ENCODE data around the gene ARHGDIB. TPM values are rescaled to one million over a fixed set of nuclear protein-coding genes. Genes with fewer than 3 reads are reported as not detected.

Gene ARHGDIB
- total RNA-seq, 1 experiment from 2014 or later: 347 TPM

DNA sequence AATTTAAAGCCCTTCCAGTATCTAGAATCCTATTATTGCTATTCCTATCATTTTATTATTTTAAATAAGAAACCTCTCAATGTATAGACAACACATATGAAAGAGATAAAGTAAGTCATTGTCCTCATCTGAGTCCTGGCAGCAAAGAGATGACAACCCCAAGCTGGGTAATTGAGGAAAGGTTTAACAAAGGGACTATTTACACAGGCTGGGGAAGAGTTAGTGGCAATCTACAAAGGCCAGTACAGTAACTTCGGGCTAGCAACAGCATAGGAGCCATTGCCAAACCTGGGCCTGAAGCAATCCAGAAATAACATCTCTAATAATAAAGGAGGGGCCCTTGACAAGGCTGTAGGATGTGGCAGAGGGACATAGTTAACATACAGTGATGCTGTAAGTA is 22.6 kb upstream of the ARHGDIB start:
- no peak for DNase-seq (ENCODE audit: low read depth)

DNA sequence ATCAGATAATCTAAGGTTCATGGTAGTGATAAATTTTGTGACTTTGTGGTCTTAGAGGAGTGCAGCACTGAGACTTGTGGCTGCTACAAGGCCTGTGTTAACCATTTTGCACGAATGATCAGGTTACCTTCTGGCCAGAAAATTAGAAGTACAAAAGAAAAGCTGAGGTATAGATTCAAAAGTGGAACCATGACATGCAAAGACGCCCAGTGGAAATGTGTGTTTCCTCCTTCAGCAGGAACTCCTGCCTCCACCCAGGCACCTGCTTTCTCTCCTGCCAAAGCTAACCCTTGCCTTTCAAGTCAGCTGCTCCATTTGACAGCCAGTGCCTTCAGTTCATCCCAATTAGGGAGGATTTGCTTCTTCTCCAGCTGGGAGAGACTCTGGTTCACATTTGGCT is 21.6 kb upstream of the ARHGDIB start:
- DNase-seq (ENCODE audit: low read depth): no peak

DNA sequence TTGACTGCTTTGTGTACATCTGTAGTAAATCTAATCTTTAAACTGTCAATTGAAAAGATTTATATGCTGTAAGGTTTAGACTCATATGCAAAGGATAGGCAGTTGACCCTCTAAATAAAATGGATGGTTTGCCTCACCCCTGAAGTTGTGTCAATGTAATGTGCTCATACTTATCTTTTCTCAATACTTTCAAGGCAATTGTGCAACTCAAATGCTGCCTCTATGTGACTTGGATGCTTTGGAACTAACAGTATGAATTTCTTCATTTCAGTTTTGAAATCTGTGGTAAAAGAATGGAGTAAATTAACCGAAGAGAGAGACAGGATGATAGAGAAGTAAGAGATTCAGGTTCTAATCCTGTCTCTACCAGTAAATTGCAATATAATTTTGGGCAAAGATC is 21.2 kb upstream of the ARHGDIB start:
- DNase-seq (ENCODE audit: low read depth): no peak

DNA sequence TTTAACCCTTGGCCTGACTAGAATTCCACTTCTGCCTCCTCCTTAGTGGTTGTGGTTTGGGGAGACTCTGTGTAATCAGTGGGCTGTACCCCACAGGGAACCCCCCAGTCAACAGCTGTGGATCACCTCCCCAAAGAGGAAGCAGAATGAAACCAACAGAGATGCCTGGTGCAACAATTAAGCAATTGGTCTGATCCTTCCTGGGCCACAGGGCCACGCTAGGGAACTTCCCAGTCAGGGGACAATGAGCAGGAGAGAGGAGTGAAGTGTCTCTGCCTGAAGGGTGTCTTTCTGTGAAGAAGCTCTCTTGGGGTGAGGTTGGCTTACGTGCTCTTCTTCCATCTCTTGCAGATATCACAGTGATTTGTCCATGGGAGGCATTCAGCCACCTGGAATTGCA is 19.6 kb upstream of the ARHGDIB start:
- no peak for DNase-seq (ENCODE audit: low read depth)

DNA sequence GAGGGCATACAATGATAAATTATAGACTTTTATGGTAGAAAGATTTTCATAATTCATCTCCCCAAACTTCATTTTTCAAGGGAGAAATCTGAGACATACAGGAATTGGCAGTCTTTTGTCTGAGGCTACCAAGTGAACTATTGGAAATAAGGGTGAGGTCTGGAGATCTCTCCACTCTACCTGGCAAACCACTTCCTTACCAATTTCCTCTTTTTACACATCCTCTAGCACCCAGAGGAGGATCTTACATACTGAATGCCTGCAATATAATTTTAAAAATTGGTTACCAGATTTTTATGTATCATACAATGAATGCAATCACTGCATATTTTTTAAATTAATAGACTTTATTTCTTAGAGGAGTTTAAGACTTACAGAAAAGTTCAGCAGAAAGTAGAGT is 18.1 kb upstream of the ARHGDIB start:
- DNase-seq (ENCODE audit: low read depth): no peak

DNA sequence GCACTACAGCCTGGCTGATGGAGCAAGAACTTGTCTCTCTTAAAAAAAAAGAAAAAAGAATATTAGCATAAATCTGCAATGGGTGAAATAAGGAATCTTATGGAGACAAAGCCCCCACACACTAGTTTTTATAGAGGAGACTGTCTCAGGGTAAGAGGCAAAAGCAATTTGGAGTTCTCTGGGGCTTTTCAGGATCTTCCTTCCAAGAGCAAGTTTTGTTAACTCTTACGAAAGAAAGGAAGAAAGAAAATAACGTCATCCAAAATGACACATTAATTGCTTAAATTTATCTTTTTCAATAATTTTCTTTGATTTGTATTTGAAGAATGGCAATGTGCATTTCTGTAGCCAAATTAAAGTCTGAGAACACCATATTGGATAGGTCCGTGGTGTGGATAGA is 15.3 kb upstream of the ARHGDIB start:
- no peak for DNase-seq (ENCODE audit: low read depth)

DNA sequence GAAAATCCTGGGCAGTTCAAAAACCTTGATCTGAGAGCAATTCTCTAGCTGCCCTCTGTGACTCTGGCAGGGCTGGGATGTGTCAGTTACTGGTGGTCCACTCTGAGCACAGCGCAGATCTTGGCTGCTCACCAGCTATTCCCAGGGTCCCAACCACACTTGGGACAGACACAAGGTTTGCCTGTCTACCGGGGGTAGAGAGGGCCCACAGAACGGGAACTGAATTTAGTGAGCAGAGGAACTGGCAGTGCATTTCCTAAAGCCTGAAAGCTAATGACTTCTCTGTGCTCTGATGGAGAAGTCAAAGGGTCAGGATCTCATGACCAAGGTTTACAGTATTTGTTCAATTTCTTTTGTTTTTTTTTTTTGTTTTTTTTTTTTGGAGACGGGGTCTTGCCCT is 14.1 kb upstream of the ARHGDIB start:
- DNase-seq (ENCODE audit: low read depth): no peak

DNA sequence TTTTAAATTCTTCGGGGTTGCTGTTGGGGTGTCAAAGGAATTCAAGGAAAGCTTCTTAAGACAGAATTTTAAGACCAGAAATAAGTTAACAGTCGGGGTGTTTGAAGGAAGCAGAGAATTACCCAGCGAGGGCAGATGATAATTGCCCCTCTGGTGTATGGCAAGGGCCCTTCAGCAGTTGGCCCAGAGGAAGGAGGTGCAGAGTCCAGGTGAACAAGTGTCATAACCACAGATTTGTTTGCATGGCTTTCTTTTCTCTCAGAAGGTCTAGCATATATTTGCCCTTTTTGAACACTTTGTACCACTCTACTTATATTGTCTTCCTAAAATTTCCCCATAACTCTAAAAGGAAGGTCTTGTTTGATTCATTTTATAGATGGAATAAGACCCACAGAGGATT is 13.2 kb upstream of the ARHGDIB start:
- DNase-seq (ENCODE audit: low read depth): no peak

DNA sequence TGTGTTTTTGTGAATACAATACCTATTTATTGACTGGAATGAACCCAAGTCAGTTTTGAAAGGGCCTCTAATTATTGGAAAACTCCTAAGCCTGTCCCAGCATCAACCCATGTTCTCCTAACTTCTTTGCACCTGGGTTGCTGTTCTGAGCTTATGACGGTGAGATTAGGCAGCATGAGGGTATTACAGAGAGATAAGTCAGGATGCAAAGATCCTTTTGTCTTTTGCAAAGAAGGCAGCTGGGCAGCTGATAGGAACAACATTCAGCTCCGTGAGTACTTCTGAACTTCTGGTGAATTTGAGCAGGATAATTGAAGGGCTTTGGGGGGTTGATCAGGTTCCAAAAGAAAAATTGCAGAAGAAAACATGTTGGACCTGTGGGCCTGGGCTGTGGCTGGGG is 11.4 kb upstream of the ARHGDIB start, which contains the start of gene PDE6H:
Gene PDE6H (plus strand): TSS at position 227 of the 400 bp plus-strand sequence. CDS start 4,971 bp downstream, outside the sequence.
- no peak for DNase-seq (ENCODE audit: low read depth)

DNA sequence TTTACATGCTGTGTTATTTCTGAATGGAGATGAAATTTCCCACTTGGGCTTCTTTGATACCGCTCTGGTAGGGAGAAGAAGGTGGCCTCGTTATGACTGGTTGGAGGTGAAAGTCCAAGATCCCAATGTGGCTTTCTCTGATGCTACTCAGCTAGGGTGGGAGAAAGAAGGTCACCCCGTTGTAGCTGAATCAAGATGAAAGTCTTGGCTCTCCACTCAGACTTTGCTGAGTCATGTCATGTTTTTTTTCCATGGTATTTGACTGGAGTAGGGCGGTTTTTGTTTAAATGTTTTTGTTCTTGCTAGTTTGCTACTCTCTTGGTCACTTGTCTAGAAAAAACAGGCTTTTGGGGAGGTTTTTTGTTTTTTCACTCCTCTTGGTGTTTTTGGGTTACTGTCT is 9.1 kb upstream of the ARHGDIB start:
- DNase-seq (ENCODE audit: low read depth): no peak

DNA sequence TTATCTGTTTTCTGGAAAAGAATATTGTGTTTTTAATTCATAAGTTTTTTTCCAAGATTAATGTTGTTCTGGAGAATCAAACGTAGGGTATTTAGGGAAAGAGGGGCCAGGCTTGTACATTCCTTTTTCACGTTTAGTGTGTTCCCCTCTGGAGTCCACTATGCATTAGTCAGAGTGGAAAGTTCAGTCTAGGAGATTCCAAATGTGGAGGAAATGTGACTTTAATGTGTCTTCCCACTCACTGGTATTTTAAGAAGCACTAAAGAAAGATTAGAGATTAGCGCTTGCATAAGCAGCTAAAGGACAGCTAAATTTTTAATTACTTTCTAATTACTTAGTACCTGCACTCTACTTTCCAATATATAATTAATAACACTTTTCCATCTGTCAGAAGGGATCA is 7.1 kb upstream of the ARHGDIB start:
- no peak for DNase-seq (ENCODE audit: low read depth)

DNA sequence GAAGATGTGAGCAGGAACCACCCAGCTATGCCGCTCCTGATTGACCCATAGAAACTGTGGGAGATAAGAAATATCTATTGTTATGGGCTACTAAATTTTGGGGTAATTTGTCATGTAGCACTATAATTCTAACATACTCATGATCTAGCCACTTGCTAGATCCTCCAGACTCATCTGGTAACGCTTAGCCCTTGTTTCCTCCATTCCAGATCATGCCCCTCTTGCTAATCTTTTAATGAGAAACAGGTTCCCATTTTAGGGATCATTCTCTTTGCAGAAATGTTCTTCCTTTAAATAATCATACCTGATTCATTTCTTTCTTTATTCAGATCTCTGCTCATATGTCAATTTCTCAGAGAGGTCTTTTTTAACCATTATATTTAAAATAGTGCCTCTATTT is 3.8 kb upstream of the ARHGDIB start:
- DNase-seq (ENCODE audit: low read depth): no peak

DNA sequence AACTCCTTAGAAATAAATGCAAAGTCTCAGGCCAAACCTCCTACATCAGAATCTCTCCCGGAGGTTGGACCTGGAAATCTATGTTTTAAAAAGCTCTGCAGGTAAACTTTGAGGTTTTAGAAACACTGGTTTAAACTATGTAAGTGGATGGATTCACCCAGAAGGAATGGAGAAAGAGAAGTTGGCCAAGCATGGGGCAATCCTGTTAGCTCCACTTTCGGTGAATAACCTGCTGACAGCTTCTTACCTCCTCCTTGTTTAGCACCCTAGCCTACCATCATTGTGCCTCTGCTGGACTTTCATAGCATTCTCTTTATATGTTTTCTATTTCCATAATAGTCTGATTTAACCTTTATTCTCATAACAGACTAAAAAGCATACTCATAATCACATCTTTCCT is 3.0 kb upstream of the ARHGDIB start:
- DNase-seq (ENCODE audit: low read depth): no peak

DNA sequence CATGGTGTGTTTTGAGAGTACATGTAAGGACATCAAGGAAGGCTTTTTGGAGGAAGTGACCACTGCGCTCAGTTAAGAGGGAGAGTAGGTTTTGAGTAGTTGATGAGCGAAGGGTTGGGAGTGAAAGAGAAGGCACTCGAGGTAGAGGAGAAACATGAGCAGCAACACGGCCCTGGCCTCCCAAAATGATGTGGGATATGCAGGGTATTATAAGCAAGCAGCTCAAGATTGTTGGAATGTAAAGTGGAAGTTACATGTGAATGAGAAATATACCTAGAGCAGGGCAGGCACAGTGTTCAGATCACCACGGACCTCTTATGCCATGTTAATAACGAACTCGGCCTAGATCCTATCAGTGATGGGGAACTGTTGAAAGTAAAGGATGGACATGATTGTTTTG is 2.1 kb upstream of the ARHGDIB start:
- no peak for DNase-seq (ENCODE audit: low read depth)

DNA sequence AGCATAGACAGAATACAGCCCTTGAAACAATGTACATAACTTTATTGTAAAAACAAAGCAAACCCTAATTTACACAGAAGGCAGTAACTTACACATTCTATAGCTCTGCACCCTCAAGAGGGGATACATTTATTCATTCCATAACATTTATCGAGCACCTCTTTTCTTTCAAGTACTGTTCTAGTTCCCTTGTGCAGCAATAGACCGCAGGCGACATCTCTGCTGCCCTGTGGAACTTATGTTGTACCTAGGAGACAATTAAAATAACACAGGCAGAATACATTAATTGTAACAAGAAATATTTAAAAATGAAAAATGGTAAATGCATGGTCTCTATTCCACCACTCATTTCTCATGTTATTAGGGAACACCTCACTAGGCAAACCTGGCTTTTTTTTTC is 1.4 kb upstream of the ARHGDIB start:
- no peak for DNase-seq (ENCODE audit: low read depth)

DNA sequence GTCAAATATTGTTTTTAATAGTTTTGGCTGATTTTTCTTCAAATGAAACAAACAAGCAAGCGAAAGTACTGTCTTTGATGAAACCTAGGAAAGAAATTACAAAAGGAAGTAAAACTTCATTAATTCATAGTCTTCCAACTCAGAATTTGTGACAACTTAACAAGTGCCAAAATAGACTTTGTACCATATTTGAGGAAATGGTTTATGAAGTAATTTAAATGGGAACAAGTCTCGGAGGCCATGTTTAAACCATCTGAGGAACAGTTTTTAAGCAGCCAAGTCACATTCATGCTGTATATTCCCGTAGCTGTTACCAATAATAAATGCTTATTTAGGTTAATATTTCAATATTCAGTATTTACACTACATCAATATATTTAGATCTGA is 745 bp upstream of the ARHGDIB start:
- no peak for DNase-seq (ENCODE audit: low read depth)

DNA sequence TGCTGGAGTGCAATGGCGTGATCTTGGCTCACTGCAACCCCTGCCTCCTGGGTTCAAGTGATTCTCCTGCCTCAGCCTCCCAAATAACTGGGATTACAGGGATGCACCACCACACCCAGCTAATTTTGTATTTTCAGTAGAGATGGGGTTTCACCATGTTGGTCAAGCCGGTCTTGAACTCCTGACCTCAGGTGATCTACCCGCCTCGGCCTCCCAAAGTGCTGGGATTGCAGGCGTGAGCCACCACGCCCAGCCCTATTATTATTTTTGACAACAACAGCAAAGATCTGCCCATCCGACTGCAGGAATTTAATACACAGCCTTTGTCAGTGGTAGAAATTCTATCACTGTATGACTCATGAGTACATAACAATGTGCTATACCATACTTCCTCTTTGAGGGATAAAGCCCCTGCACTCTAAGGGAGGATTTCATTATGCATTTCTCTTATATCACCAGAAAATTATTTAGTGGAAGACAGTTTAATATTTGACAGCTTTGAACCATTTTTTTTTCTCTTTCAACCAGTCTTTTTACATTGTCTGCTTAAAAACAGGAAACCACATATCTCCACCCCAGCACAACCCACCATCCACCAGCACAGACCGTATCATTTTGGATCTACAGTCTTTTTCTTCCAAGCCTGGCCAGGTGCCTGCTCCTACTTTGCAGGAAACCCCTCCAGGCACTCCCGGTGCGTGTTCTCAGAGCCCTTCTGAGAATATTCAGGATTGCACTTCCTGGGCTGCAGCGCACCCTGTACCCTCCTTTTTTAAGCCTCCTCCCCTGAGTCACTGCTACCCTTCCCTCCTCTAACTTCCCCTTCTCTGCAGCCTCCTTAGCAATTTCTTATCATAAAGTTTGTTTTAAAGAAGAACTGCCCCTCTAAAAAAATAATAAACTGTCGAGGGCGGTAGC is 594 bp downstream of the ARHGDIB start:
- peak; percentile 73 for DNase-seq (ENCODE audit: low read depth)

DNA sequence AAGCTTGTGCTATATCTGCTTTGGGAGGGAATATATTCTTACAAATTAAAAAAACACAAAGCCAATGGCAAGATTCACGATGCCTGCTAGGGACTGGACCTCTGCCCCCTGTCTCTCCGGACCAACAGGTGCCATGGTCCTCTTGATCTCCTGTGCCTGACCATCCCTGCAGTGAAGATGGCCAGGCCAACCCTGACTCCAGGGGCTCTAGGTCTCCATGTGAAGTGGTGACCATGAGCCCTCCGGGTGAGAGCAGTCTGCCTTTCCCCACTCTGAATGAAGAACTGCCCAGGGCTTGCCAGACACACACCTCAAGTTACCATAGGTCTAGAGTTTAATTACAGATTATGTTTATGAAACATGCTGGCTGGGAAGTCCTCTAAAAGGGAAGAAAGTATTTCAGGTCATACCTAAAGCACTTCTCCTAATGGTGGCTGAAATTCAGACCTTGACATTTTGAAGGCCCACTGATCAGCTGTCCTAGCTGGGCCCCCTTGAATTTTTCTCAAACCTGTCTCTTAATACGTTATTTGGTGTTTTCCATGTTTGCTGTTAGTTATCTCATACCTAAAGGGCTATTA is 1.4 kb downstream of the ARHGDIB start:
- DNase-seq (ENCODE audit: low read depth): no peak

DNA sequence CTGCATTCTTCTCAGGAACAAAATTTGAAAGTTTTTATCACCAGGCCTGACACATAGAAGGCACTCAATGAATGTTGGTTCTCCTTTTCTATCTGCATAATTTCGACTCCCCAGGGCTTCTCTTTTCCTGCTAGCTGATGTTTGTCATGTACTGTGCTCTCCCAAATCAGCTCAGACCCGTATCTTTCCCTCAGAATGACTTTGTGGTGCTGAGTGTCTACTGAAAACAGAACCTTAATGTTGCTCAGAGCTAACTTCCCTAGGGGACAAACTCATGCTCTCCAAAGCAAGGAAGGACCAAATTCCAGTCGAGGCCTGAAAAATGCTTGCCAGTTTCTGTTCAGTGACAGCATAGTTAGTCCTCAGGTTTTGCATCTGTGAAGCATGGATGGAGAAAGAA is 1.9 kb downstream of the ARHGDIB start:
- DNase-seq (ENCODE audit: low read depth): no peak

DNA sequence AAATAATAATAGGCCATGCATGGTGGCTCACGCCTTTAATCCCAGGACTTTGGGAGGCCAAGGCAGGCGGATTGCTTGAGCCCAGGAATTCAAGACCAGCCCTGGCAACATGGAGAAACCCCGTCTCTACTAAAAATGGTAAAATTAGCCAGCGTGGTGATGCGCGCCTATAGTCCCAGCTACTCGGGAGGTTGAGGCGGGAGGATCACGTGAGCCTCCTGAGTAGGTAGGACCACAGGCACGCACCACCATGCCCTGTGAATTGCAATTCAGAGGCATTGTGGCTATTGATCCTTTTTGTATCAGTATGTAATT is 2.3 kb downstream of the ARHGDIB start:
- no peak for DNase-seq (ENCODE audit: low read depth)

DNA sequence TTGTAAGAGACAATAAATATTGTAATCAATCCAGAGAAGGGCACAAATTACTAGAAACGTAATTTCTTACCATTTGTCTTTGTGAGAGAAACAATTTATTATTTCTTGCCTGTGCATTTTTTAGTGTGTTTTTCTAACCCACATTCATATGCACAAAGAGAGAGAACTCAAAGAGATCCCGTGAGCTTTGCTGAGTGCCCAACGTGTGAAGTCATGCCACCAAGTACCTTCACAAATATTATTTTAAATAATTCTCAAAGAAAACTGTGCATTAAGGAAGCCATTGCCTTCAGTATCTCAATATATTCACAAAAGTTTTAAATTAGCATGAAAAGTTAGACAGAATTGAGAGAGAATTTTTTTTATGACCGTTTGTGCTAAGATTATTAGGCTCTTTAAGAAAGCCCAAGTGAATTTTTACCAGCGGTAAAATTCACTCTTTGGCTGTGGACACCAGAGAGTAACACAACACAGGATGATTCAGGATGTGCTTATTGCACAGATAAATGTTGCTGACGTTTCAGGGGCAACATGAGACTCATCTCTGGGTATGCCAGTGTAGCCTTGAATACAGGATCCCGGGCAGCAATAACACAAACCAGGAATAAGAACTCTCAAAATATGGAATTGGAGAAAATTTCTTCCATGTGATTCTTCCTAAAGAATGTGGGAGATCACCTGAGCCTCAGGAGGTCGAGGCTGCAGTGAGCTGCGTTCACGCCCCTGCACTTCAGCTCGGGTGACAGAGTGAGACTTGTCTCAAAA is 2.9 kb downstream of the ARHGDIB start:
- no peak for DNase-seq (ENCODE audit: low read depth)

DNA sequence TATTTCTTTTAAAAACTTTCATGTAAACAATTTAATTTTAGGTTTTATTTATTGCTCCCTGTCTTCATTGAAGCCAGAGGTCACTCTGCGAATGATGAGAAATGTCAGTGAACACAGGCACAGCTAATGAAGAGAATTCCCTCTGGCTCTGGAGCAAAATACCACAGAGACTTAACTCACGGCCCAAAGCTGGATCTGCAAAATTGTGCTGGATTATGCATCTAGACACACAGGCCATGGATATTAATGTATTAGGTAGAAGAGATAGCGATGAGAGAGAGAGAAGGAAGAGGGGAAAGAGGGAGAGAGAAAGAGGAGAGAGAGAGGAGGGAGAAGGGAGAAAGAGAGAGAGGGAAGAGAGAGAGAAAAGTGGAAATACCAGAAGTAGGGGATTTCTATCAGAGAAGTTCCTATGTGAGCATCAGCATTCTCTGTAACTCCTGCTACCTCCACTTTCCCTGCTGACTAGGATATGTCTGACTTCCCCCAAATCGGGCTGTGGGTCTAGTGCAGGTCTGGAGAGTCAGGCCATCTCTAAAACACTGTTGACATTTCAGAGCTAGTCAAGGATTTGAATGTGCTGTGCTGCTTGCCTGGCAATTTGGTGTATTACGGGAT is 3.7 kb downstream of the ARHGDIB start:
- DNase-seq (ENCODE audit: low read depth): no peak

All from Daoy (cell line).